CD4-positive, alpha-beta T cell treated with Interleukin-21 for 1 hour (primary cell): ENCODE measurements around the gene SOST.
A peak's percentile ranks its signal among the peaks of the same experiment; 100 is the strongest.

Experiments
- DNase-seq: peaks from one replicate; pipeline ENCODE4 v3.0.0-alpha.2; 2020

The SOST gene

DNA sequence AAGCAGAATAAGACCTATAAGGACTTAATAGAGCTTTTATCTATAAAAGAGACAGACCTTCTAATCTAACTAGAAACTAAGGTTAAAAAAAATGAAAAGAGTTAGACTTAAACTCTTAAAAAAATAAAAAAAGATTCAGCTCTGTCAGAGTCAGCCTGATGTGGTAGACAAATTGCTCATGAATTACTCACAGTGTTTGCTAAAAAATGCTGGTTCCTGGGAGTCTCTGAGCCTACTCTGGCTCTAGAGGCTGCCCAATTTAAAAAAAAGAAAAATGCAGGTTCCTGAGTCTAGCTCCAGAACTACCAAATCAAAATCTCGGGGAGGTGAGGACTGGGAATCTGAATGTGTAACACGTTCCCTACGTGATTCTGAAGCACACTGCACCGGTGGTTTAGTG, 18.1 kb downstream of the SOST start:
- no peak for DNase-seq

GRCh38 chr17:43737722-43738121, 20.9 kb downstream of the SOST start:
- DNase-seq, result no peak

- DNase-seq, result no peak
These were observed 22.2 kb downstream of the SOST start for GRCh38 chr17:43736389-43736788.

DNA sequence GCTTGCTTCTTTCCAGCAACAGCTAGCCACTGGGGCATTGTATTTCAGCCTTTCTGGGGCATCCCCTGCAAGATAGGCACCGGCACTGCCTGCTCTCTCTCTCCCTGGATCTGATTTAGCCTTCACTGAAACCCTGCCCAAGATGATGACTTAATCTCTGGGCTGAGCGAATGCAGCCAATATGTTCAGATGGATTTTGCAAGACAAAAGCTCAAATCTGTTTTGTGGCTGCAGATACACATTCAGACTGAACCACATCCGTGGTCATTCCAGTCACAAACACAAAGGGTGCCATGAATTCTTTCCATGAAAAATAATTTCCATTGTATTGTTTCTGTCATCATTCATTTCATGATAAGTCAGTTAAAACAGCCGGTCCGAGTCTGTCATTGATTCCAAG, 24.2 kb downstream of the SOST start:
- DNase-seq, result no peak

DNA sequence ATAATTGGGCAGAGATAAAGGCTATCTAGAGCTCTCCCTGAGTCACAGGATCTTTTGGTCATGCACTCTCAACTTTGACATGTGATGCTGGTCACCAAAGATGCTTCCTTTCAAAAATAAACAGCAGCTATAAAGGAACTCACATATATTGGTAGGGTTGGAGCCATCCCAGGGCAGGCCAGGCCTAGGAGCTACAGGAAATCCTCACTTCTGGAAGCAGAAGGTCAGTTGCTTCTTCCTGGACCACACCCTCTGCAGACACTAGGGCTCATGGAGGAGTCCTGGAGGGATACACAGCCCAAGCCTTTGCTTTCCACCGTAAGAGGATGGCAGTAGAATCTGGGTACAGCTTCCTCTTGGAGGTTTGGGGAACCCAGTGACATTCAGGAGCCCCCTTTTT, 24.6 kb downstream of the SOST start:
- DNase-seq, result no peak

GRCh38 chr17:43732958-43733357, 25.6 kb downstream of the SOST start:
- no peak for DNase-seq

- DNase-seq, result no peak
These were observed 30.5 kb downstream of the SOST start for GRCh38 chr17:43728081-43728480.

GRCh38 chr17:43723697-43724359, 34.8 kb downstream of the SOST start:
- no peak for DNase-seq

GRCh38 chr17:43722870-43723665, 35.5 kb downstream of the SOST start:
- no peak for DNase-seq

DNA sequence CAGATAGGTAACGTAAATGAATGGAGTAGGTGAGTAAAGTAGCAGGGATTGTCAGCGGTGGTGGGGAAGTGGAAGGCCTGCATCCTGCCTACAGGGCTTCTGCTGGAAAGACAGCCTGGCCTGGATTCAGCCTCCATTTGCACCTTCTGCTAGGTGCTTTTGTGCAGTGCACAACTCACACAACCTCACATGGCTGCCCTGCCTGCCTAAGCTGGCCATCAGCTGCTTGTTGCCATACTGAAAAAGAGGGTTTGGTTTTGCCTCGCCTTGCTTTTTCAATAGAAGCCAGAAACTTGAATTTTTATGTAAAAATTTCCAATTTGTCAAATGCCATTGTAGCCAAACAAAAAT, 36.3 kb downstream of the SOST start:
- no peak for DNase-seq

GRCh38 chr17:43721537-43722268, 36.9 kb downstream of the SOST start:
- no peak for DNase-seq

GRCh38 chr17:43720311-43721060, 38.1 kb downstream of the SOST start:
- peak; percentile 79 for DNase-seq

DNA sequence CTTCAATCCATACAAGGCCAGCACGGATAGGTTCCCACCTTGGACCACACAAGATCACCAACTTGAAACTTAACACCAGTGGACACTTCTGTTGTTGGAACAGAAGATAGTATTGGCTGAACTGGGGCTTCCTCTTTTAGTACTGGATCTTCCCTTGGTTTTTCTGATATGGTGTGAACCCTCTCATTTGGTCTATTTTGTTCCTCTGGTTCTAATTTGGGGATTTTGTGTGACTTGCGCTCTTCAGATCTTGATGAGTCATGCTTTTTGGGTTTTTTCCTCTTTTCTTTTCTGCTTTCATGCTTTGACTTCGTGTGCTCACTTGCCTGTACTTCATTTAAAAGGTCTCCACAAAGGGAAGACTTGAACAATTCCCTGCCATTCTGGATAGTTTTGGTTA, 39.0 kb downstream of the SOST start:
- DNase-seq, result no peak

- no peak for DNase-seq
These were observed 40.0 kb downstream of the SOST start for GRCh38 chr17:43718544-43718943.

- no peak for DNase-seq
These were observed 40.7 kb downstream of the SOST start for GRCh38 chr17:43717913-43718312.

- no peak for DNase-seq
These were observed 44.0 kb downstream of the SOST start for GRCh38 chr17:43714465-43715149.

DNA sequence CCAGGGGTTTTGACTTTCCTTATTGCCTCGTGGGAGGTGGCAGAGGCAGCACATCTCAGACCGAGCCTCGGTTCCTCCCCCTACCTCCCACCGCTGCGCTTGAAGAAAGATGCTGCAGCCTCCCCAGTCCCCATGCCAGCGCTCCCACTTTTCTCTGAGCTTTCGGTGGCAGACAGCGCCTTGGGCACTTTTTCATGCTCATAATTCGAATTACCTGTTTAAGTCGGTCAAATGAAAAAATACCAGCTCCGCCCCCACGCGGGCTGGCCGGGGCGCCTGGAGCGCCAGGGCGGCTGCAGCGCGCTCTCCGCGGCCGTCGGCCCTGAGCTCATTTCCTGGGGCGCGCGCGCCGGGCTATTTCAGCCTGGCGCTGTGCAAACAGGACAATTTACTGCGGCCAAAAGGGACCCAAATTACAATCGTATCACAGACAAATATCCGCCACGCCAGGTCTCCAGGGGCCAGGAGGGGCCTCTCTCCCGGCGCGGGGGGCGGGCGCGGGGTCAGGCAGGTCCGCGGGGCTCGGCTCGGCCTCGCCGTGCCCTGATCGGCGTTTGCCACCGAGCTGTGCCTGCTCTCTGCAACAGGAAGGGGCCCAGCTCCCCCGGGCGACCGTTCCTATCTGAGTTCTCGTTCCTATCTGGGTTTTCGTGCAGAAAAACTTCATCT, 45.0 kb downstream of the SOST start:
- DNase-seq, result no peak

- no peak for DNase-seq
These were observed 46.2 kb downstream of the SOST start for GRCh38 chr17:43712397-43712796.

DNA sequence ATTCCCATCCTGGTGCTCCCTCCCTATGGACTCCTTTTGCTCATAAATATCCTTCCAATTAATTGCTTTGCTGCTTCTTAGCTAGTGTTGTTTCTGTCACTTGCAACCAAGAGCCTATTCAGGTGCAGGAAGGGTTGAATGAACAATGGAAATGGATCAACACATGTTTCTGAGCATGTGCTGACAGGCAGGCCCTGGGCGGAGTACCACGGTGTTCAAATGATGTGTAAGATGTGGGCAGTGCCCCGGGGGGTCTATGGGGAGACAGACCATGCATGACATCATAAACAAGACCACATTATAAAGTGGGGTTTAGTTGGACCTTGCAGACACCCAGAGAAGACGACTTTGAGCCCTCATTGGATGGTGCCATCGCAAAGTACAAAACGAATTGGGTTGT, 48.5 kb downstream of the SOST start:
- no peak for DNase-seq

- DNase-seq, result no peak
These were observed 49.4 kb downstream of the SOST start for GRCh38 chr17:43709210-43709609.

DNA sequence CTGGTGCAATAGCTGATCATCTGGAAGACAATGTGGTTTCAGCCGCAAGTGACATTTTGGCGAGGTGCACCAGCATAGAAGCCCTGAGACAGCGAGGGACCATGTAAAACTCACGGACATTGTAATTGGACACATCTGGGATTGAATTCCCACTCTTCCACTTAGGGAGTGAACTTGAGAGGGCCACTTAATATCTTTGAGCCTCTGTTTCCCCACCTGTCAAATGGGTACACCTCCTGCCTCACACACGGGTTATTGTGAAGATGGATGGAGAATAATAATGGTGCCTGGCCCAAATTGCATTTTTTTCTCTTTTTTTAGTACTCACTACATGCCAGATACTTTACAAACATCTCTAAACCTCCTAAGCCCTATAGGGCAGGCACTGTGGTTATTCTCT, 51.4 kb downstream of the SOST start:
- no peak for DNase-seq

GRCh38 chr17:43706235-43706634, 52.4 kb downstream of the SOST start:
- no peak for DNase-seq
